ENCODE data around the gene MYO18A. TPM values are rescaled to one million over a fixed set of nuclear protein-coding genes. Genes with fewer than 3 reads are reported as not detected.

MYO18A gene
- total RNA-seq, 2 donors from 2014 or later: 43.8 to 56.7 TPM

DNA sequence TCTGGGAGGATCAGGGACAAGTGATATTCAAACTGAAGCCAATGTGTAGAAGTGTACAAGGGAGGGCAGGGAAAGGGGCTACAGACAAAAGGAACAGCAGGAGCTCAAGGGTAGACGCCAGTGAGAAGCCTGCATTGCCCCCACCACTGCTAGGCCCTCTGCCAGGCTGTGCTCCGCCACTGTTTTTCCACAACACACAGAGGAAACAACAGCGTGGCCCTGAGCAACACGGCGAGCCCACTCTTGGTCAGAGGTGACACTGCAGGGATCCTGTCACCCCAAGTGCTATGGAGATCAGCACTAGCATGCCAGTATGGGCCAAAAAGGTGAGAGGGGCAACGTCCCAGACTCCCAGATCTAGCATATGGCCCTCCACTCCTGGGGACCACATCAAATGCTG lies 23.4 kb downstream of the MYO18A start:
- peak overlapping the region; percentile 95 for H3K27ac Mint-ChIP-seq
- no peak overlapping the region for H3K4me3 Mint-ChIP-seq
- peak overlapping the region; percentile 39 for H3K9ac ChIP-seq (ENCODE audit: extremely low read depth, low read length, poor library complexity, severe bottlenecking)
- no peaks in the 10 kb centered on the region for H3K36me3 ChIP-seq (ENCODE audit: control insufficient read depth, insufficient read depth, low read length)
- peaks cover 11% of the 10 kb centered on the region for H3K4me1 ChIP-seq (ENCODE audit: control insufficient read depth, insufficient read depth, low read length)
- H3K27ac ChIP-seq (ENCODE audit: low read depth, low read length): no peak overlapping the region
- no peaks in the 10 kb centered on the region for H3K9me3 ChIP-seq (ENCODE audit: control insufficient read depth, low read length)
- DNase-seq: no peak
- TF ChIP-seq, protein P1, sequence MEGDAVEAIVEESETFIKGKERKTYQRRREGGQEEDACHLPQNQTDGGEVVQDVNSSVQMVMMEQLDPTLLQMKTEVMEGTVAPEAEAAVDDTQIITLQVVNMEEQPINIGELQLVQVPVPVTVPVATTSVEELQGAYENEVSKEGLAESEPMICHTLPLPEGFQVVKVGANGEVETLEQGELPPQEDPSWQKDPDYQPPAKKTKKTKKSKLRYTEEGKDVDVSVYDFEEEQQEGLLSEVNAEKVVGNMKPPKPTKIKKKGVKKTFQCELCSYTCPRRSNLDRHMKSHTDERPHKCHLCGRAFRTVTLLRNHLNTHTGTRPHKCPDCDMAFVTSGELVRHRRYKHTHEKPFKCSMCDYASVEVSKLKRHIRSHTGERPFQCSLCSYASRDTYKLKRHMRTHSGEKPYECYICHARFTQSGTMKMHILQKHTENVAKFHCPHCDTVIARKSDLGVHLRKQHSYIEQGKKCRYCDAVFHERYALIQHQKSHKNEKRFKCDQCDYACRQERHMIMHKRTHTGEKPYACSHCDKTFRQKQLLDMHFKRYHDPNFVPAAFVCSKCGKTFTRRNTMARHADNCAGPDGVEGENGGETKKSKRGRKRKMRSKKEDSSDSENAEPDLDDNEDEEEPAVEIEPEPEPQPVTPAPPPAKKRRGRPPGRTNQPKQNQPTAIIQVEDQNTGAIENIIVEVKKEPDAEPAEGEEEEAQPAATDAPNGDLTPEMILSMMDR (conservative IDR thresholded peaks at IDR 0.05): no peak
- no peaks in the 10 kb centered on the region for H3K9me3 Mint-ChIP-seq
- no peaks in the 10 kb centered on the region for H3K27me3 Mint-ChIP-seq (ENCODE audit: insufficient read depth)
- WGBS, 2 experiments (ENCODE audit: insufficient coverage in 1 of 2, insufficient read length in 1 of 2): 91 to 93% methylated on average over 5 to 6 of the region's 6 CpGs
- no peaks in the 10 kb centered on the region for H3K27me3 ChIP-seq (ENCODE audit: control insufficient read depth, insufficient read depth, low read length, poor library complexity, severe bottlenecking)
- peaks cover 23% of the 10 kb centered on the region for H3K4me1 Mint-ChIP-seq
- no peak overlapping the region for H3K4me3 ChIP-seq (ENCODE audit: low read length)
- no peaks in the 10 kb centered on the region for H3K36me3 Mint-ChIP-seq (ENCODE audit: low read depth)

DNA sequence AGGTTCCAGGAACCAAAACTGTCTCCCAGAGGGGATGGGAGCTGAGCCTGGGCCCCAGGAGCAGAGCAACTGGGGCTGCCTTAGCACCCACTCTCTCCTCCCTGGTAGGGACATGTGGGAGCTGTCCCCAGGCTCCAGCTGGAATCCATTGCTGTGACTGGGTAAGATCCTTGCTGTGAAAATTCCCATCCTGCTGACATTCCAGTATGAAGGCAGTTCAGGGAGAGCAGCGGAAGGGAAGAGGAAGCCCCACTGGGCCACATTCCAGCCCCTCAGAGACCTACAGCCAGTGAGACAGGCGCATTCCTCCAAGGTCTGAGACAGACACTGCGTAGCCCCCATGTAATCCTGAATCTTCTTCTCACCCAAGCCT lies 24.2 kb downstream of the MYO18A start:
- Histone ChIP-seq H3K9me3 (ENCODE audit: control insufficient read depth, low read length) (no peaks in the 10 kb centered on the region), H3K9ac (ENCODE audit: extremely low read depth, low read length, poor library complexity, severe bottlenecking) (peak overlapping the region; percentile 39), H3K4me3 (ENCODE audit: low read length) (no peak overlapping the region), H3K36me3 (ENCODE audit: control insufficient read depth, insufficient read depth, low read length) (no peaks in the 10 kb centered on the region), H3K27me3 (ENCODE audit: control insufficient read depth, insufficient read depth, low read length, poor library complexity, severe bottlenecking) (no peaks in the 10 kb centered on the region), H3K27ac (ENCODE audit: low read depth, low read length) (peak overlapping the region; percentile 77), H3K4me1 (ENCODE audit: control insufficient read depth, insufficient read depth, low read length) (peaks cover 11% of the 10 kb centered on the region)
- no peaks in the 10 kb centered on the region for H3K9me3 Mint-ChIP-seq
- no peaks in the 10 kb centered on the region for H3K36me3 Mint-ChIP-seq (ENCODE audit: low read depth)
- no peak overlapping the region for H3K4me3 Mint-ChIP-seq
- peak; percentile 92 for DNase-seq
- TF ChIP-seq, protein P1 (conservative IDR thresholded peaks at IDR 0.05): no peak
- H3K4me1 Mint-ChIP-seq: peaks cover 28% of the 10 kb centered on the region
- H3K27ac Mint-ChIP-seq: peak overlapping the region; percentile 95
- 67 to 70% methylated on average over 1 to 3 of the region's 3 CpGs for WGBS, 2 experiments (ENCODE audit: insufficient coverage in 1 of 2, insufficient read length in 1 of 2)
- H3K27me3 Mint-ChIP-seq (ENCODE audit: insufficient read depth): no peaks in the 10 kb centered on the region

DNA sequence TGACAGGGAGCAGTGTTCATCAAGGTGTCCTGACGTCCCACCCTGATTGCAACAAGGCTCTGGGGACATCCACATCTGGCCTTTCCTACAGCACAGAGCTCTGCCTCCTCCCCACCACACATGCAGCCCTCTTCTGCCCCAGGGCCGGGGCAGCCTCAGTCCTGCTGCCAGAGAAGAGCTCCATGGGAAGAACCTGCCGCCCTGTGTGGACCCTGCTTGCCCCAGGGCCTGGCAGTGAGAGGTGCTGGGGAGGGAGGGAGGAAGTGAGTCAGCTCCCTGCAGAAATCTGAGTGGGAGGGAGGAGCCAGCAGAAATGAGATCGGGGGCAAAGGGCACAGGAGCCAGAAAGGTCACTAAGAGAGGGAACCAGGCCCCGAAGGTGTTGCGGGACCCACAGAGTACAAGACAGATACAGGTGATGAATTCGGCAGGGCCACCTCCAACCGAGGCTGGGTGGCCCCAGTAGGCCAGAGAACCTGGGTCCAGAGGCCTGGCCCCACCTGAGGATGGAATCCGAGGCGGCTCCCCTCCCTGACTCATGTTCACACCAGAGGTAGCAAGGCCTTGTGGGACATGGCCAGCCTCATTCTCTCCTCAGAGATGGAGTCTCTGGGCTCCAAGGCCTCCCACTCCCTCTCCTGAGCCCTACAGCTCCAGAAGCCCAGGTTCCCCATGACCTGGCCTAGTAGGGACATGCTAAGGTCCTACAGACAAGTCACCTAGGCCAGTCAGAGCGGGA lies 24.8 kb downstream of the MYO18A start:
- Histone ChIP-seq H3K27me3 (ENCODE audit: control insufficient read depth, insufficient read depth, low read length, poor library complexity, severe bottlenecking) (no peaks in the 10 kb centered on the region), H3K9me3 (ENCODE audit: control insufficient read depth, low read length) (no peaks in the 10 kb centered on the region), H3K36me3 (ENCODE audit: control insufficient read depth, insufficient read depth, low read length) (no peaks in the 10 kb centered on the region), H3K4me3 (ENCODE audit: low read length) (no peak overlapping the region), H3K9ac (ENCODE audit: extremely low read depth, low read length, poor library complexity, severe bottlenecking) (peak overlapping the region; percentile 8), H3K27ac (ENCODE audit: low read depth, low read length) (peak overlapping the region; percentile 39), H3K4me1 (ENCODE audit: control insufficient read depth, insufficient read depth, low read length) (peaks cover 11% of the 10 kb centered on the region)
- Mint-ChIP-seq H3K4me3 (no peak overlapping the region), H3K27me3 (ENCODE audit: insufficient read depth) (no peaks in the 10 kb centered on the region), H3K27ac (peak overlapping the region; percentile 95), H3K36me3 (ENCODE audit: low read depth) (no peaks in the 10 kb centered on the region), H3K4me1 (peaks cover 28% of the 10 kb centered on the region), H3K9me3 (no peaks in the 10 kb centered on the region)
- DNase-seq: peak; percentile 81
- TF ChIP-seq, protein P1 (conservative IDR thresholded peaks at IDR 0.05): no peak
- 86 to 89% methylated on average over 7 to 11 of the region's 11 CpGs for WGBS, 2 experiments (ENCODE audit: insufficient coverage in 1 of 2, insufficient read length in 1 of 2)

Data from endodermal cell (in vitro differentiated cells).